ENCODE measurements around the gene PLCB4. TPM values are rescaled to one million over a fixed set of nuclear protein-coding genes. Genes with fewer than 3 reads are reported as not detected.

Gene PLCB4
- total RNA-seq, 1 donor from 2014 or later: 30.5 TPM

GRCh38 chr20:9509246-9509645, 440.4 kb downstream of the PLCB4 start:
- TF ChIP-seq CTCF (IDR thresholded peaks at IDR 0.05; ENCODE audit: borderline replicate concordance): no peak
- H3K36me3 ChIP-seq: no peaks in the 10 kb centered on the region
- peaks cover 100% of the 10 kb centered on the region for H3K27me3 ChIP-seq (ENCODE audit: low read depth)
- no peak for DNase-seq
- intact Hi-C loops (cut with micrococcal nuclease): no loop called here
- H3K9me3 ChIP-seq (replicated peaks): no peaks in the 10 kb centered on the region
- peaks cover 24% of the 10 kb centered on the region for H3K4me1 ChIP-seq
- no peak overlapping the region for H3K4me3 ChIP-seq
- no peak overlapping the region for H3K27ac ChIP-seq (replicated peaks)

GRCh38 chr20:9510911-9511310, 442.0 kb downstream of the PLCB4 start:
- Histone ChIP-seq H3K4me1 (peaks cover 41% of the 10 kb centered on the region), H3K4me3 (no peak overlapping the region), H3K27me3 (ENCODE audit: low read depth) (peaks cover 100% of the 10 kb centered on the region), H3K36me3 (no peaks in the 10 kb centered on the region), H3K27ac (replicated peaks) (no peak overlapping the region), H3K9me3 (replicated peaks) (no peaks in the 10 kb centered on the region)
- intact Hi-C loops (cut with micrococcal nuclease): no loop called here
- no peak for TF ChIP-seq CTCF (IDR thresholded peaks at IDR 0.05; ENCODE audit: borderline replicate concordance)
- no peak for DNase-seq

GRCh38 chr20:9514072-9514460, 445.2 kb downstream of the PLCB4 start:
- no peak for DNase-seq
- TF ChIP-seq CTCF (IDR thresholded peaks at IDR 0.05; ENCODE audit: borderline replicate concordance): no peak
- no peak overlapping the region for H3K27ac ChIP-seq (replicated peaks)
- no peak overlapping the region for H3K4me3 ChIP-seq
- no peaks in the 10 kb centered on the region for H3K36me3 ChIP-seq
- H3K9me3 ChIP-seq (replicated peaks): no peaks in the 10 kb centered on the region
- peaks cover 28% of the 10 kb centered on the region for H3K4me1 ChIP-seq
- intact Hi-C loops (cut with micrococcal nuclease): no loop called here
- H3K27me3 ChIP-seq (ENCODE audit: low read depth): peaks cover 100% of the 10 kb centered on the region

GRCh38 chr20:9514461-9515213, 445.8 kb downstream of the PLCB4 start, which contains the start of gene LAMP5:
Gene LAMP5 (plus strand): TSS chr20:9514590. CDS start chr20:9514853, 263 bp downstream.
- H3K27ac ChIP-seq (replicated peaks): no peak within 1 kb of the TSS
- H3K9me3 ChIP-seq (replicated peaks): no peaks in the 10 kb centered on the region
- no peaks in the 10 kb centered on the region for H3K36me3 ChIP-seq
- no peak for TF ChIP-seq CTCF (IDR thresholded peaks at IDR 0.05; ENCODE audit: borderline replicate concordance)
- H3K4me3 ChIP-seq: peak within 1 kb of the TSS; percentile 52
- peaks cover 28% of the 10 kb centered on the region for H3K4me1 ChIP-seq
- intact Hi-C loops (cut with micrococcal nuclease): no loop called here
- no peak for DNase-seq
- H3K27me3 ChIP-seq (ENCODE audit: low read depth): peaks cover 99% of the 10 kb centered on the region

- no peak overlapping the region for H3K27ac ChIP-seq (replicated peaks)
- no peaks in the 10 kb centered on the region for H3K36me3 ChIP-seq
- no peak for TF ChIP-seq CTCF (IDR thresholded peaks at IDR 0.05; ENCODE audit: borderline replicate concordance)
- intact Hi-C loops (cut with micrococcal nuclease): no loop called here
- H3K4me1 ChIP-seq: peaks cover 28% of the 10 kb centered on the region
- no peaks in the 10 kb centered on the region for H3K9me3 ChIP-seq (replicated peaks)
- peak overlapping the region; percentile 52 for H3K4me3 ChIP-seq
- DNase-seq: no peak
- peaks cover 99% of the 10 kb centered on the region for H3K27me3 ChIP-seq (ENCODE audit: low read depth)
These were observed 446.3 kb downstream of the PLCB4 start for GRCh38 chr20:9515214-9515585.

All from left ventricle myocardium inferior (tissue), 1 donor.